ENCODE data around the gene DCPS. TPM values are rescaled to one million over a fixed set of nuclear protein-coding genes. Genes with fewer than 3 reads are reported as not detected.
"Not testable (repeated sequence)": the region's sequence is repeated elsewhere in the genome, so short reads cannot be mapped to it uniquely, and the experiment has no call there.

The DCPS gene
- polyA plus RNA-seq, 3 donors: 13.9 to 17.0 (median 16.0) TPM

DNA sequence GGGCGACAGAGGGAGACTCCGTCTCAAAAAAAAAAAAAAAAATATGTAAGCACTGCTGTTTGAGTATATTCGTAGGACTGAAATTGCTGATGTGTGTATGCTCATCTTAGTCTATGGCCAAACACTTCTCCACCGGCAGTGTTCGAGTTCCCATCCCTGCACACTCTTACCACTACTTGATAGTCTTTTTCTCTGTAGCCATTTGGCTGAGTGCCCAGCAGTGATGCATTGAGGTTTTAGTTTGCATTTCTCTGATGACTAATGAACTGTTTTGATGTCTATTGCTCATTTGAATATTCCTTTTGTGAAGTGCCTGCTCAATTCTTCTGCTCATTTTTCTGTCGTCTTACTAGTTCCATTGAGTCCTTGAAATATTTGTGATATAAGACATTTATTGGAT is 19.0 kb upstream of the DCPS start:
- no peak for DNase-seq (ENCODE audit: low read depth in 3 of 3, low spot score in 2 of 3)

GRCh38 chr11:126288237-126288636 is 15.6 kb upstream of the DCPS start:
- no peak for DNase-seq (ENCODE audit: low read depth in 3 of 3, low spot score in 2 of 3)

GRCh38 chr11:126290887-126291286 is 13.0 kb upstream of the DCPS start:
- DNase-seq (ENCODE audit: low read depth in 3 of 3, low spot score in 2 of 3): no peak

GRCh38 chr11:126293726-126294125 is 10.1 kb upstream of the DCPS start:
- no peak for DNase-seq (ENCODE audit: low read depth in 3 of 3, low spot score in 2 of 3)

DNA sequence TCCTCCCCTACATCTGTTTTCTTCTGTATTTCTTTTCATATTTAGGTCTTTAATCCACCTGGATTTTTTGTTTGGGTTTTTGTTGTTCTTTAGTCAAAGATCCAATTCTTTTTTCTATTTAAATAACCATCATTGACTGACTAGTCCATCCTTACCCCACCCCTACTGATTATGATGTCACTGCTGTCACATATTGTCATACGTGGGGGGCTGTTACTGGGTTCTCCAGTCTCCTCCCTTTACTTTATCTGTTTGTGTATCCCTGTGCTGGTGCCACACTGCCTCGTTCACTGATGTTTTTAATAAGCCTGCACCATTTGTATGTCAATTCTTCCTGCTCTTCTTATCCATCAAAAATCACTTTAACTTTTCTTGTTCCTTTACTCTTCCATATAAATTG is 6.9 kb upstream of the DCPS start:
- DNase-seq (ENCODE audit: low read depth in 3 of 3, low spot score in 2 of 3): no peak

- no peak for DNase-seq (ENCODE audit: low read depth in 3 of 3, low spot score in 2 of 3)
These were observed 706 bp downstream of the DCPS start for GRCh38 chr11:126304457-126305075.

DNA sequence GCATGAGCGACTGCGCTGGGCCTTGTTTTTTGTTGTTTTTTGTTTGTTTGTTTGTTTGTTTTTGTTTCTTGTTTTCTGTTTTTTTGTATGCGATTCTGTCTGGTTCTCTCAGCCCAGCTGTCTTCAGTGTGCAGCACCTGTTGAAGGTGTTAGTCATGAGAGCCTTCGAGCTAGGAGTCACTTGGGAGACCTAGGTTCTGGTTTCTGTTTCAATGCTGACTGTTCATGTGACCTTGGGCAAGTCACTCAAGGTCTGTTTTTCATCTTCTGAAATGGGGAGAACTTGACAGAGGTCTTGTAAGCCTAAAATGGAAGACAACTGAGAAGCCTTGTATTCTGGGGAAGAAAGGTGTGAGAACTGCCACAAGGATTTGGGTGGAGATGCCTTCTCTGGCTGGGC is 1.8 kb downstream of the DCPS start:
- DNase-seq (ENCODE audit: low read depth in 3 of 3, low spot score in 2 of 3): no peak

DNA sequence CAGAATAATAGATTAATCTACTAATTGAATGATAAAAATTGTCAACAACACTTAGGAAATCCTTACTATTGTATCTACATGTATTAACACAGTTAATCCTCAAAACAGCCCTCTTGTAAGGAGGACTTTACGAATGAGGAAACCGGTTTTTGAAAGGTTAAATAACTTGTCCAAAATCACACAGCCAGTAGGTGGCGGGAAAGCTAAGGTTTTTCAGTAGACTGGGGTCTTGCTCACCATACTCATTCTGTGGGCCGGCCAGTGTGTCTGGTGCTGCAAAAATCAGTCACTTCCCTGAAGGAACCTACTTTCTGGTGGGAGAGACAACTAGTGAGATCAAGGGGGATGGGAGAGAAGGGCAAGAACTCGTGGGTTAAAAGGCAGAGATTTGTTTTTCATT is 3.8 kb downstream of the DCPS start:
- no peak for DNase-seq (ENCODE audit: low read depth in 3 of 3, low spot score in 2 of 3)

DNA sequence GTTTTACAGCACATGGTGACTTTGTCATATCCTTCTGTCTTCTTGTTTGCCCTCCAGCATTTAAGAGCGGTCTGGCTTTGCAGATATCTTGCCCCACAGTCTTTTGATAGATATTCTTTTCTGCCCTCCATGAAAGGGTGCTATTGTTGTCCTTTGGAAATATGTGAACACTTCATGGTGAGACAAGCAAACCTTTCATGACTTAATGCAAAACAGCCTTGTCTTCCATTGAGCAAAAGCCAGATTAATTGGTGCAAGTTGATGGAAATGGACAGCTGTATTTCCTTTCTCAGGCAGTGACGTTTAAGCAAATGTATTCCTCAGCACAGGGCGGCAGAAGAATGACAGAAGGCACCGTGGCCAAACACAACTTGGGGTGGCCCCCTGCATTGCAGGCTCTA is 4.4 kb downstream of the DCPS start:
- no peak for DNase-seq (ENCODE audit: low read depth in 3 of 3, low spot score in 2 of 3)

DNA sequence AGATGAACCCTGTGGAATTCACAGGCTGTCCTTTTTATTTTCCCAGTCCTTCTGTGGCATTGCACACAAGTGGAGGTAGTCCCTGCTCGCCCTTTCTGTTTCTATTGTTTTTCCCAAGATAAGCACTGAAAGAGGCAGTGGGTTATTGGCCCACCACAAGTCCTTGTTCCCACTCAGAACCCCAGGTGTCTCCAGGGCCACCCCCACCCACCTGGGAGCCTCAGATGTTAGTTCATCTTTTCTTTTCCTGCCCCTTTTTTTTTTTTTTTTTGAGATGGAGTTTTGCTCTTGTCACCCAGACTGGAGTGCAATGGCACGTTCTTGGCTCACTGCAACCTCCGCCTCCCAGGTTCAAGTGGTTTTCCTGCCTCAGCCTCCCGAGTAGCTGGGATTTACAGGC is 4.9 kb downstream of the DCPS start:
- not testable (repeated sequence) for DNase-seq (ENCODE audit: low read depth in 3 of 3, low spot score in 2 of 3)

- peak in 2 of 3 donors; percentile 38 to 64 for DNase-seq (ENCODE audit: low read depth in 3 of 3, low spot score in 2 of 3)
These were observed 6.5 kb downstream of the DCPS start for GRCh38 chr11:126310200-126310991.

DNA sequence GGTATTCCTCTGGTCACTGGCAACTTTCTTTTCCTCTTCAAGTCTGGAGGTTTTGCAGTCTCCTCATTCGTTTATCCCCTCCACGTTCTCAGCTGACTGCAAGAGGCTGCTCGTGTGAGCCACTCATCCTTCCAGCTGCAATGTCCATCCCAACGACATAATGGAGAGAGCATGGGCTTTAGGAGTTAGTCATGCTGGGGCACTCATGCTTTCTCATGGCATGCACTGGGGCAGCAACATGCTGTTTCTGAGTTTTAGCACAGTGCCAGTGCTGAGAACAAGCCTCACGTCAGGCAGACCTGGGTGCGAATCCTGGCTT is 7.1 kb downstream of the DCPS start:
- no peak for DNase-seq (ENCODE audit: low read depth in 3 of 3, low spot score in 2 of 3)

- DNase-seq (ENCODE audit: low read depth in 3 of 3, low spot score in 2 of 3): no peak
These were observed 7.8 kb downstream of the DCPS start for GRCh38 chr11:126311401-126312291.

DNA sequence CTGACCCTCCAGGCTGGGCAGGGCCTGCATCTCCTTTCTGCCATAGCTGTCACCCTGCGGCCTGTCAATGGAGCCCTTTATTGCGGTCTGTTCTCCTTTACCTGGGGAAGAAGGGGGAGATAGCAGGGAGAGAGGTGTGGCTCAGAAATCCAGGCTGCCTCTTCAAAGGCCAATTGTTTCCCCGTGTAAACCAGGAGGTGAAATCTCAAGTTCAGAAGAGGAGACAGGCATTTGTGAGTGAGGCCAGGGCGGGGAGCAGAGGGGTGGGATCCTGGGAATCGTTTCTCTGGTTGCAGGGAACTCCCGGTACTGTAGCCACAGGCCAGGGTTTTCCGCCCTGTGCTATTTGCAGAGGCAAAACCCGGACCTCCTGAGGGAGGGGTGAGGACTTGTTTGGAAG is 9.1 kb downstream of the DCPS start:
- no peak for DNase-seq (ENCODE audit: low read depth in 3 of 3, low spot score in 2 of 3)

- no peak for DNase-seq (ENCODE audit: low read depth in 3 of 3, low spot score in 2 of 3)
These were observed 10.0 kb downstream of the DCPS start for GRCh38 chr11:126313826-126314225.

DNA sequence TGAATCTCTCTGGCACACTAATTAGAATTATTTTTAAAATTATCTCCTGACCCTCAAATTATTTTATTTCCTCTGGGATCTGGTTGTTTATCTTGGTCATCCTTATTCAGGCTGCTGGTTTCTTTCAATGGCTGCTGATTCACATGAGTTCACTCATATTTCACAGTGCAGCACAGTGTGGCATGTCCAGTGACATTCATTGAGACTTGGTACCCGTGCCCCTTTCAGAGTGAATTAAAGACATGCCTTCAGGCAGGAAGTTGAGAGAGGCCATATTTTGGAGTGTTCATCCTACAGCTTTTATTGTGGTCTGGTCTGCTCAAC is 13.5 kb downstream of the DCPS start:
- DNase-seq (ENCODE audit: low read depth in 3 of 3, low spot score in 2 of 3): no peak

GRCh38 chr11:126317756-126318573 is 14.1 kb downstream of the DCPS start:
- no peak for DNase-seq (ENCODE audit: low read depth in 3 of 3, low spot score in 2 of 3)

GRCh38 chr11:126318574-126319373 is 14.9 kb downstream of the DCPS start:
- DNase-seq (ENCODE audit: low read depth in 3 of 3, low spot score in 2 of 3): no peak

DNA sequence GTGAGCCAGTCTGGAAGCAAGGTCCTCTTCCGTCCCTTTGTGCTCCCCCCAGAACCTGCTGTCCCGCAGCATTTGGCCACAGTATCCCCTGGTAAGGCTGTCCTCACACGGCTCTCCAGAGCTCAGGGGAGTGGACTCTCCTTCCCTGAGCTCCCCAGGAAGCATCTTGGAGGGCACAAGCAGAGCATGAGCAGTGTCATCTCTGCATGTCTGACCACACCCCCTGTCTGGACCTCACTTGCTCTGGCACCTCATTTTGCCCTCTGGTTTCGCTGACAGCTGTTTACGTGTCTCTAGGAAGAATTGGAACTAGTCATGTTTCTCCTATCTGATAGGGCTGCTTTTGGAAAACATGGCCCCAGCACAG is 15.5 kb downstream of the DCPS start:
- no peak for DNase-seq (ENCODE audit: low read depth in 3 of 3, low spot score in 2 of 3)

GRCh38 chr11:126322996-126323395 is 19.1 kb downstream of the DCPS start:
- DNase-seq (ENCODE audit: low read depth in 3 of 3, low spot score in 2 of 3): no peak
